NCI-H2227 (cell line): ENCODE measurements around the gene RBM23.
"Not testable (repeated sequence)": the region's sequence is repeated elsewhere in the genome, so short reads cannot be mapped to it uniquely, and the experiment has no call there.

Experiments
- DNase-seq: peaks from one replicate; lab custom pipeline; 2025; ENCODE audit not compliant: unreplicated experiment; lab: John Stamatoyannopoulos, UW

RBM23 gene

DNA sequence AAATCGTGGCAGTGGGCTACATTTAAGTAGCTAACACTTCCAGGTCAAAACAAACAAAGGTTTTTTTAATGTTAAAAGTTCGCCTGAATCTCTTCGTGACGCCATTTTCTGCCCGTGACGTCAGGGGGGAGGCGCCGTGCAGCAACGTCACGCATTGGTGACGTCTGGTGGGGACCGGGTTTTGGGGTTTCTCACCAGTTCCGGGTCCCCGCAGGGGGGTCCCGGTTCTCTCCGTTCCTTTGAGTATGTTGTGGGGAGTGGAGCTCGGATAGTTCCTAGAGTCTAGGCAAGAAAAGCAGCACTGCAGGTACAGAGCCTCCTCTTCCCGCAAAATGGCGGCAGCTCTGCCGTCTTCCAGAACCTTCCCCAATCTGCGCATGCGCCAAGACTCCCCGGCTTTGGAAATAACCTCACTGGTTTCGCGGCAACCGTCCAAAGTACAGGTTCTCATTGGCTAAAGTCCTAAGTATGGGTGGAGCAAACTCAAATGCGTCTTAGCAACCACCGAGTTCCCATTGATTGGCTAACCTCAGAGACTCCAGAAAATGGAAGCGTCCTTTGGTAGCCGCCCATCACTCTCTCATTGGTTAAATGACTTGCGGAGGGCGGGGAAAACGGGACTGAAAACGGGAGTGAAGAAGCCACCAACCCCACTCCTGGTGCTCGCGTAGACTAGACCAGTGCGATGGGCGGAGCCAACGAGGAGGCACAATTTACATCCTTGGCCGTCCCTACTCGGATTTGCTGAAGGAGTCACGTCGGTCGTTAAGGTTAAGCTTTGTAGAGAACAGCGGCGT lies at the start of gene RBM23:
Gene RBM23, minus strand, starts transcription at position 346 of the 797 bp plus-strand sequence.
- DNase-seq: peak; percentile 99

GRCh38 chr14:22966783-22967269 lies 47.9 kb upstream of the RBM23 start:
- no peak for DNase-seq

DNA sequence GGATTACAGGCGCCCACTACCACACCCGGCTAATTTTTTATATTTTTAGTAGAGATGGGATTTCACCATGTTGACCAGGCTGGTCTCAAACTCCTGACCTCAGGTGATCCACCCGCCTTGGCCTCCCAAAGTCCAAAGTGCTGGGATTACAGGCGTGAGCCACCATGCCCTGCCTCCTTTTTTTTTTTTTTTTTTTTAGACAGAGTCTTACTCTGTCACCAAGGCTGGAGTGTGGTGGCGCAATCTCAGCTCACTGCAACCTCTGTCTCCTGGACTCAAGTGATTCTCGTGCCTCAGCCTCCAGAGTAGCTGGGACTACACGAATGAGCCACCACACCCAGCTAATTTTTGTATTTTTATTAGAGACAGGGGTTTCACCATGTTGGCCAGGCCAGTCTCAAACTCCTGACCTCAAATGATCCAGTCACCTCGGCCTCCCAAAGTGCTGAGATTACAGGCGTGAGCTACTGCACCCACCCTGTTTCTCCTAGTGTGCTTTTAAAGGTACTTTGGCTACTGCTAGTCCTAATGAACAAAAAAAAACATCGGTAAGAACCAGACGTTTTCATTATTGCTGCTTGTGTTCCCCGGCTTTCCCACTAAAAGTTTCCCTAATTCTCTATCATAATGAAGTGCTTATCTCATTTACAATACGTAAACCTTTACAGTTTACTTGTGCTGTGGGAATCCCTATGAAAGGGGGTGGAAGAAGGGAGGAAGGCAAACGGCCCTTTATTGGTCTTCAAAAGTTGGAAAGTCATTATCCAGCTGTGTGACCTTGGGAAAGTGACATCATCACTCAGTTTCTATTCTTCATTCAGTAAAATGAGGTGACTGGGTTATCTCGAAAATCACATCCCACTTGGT lies 47.2 kb upstream of the RBM23 start:
- DNase-seq: not testable (repeated sequence)

GRCh38 chr14:22962061-22962676 lies 43.2 kb upstream of the RBM23 start:
- DNase-seq: no peak

GRCh38 chr14:22955702-22956569 lies 37.0 kb upstream of the RBM23 start:
- no peak for DNase-seq

GRCh38 chr14:22952418-22952817 lies 33.5 kb upstream of the RBM23 start:
- no peak for DNase-seq

GRCh38 chr14:22951795-22952194 lies 32.8 kb upstream of the RBM23 start:
- DNase-seq: not testable (repeated sequence)

DNA sequence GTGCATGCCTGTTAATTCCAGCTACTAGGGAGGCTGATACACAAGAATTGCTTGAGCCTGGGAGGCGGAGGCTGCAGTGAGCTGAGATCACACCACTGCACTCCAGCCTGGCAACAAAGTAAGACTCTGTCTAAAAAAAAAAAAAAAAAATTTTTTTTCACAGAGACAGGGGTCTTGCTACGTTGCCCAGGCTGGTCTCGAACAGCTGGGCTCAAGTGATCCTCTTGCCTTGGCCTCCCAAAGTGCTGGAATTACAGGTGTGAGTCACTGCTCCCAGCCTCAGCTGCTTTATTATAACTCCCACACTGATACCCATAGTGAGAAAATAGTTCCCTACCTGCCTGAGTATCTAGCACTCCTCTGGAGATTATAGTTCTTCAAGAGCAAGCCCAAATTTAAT lies 26.7 kb upstream of the RBM23 start:
- no peak for DNase-seq

DNA sequence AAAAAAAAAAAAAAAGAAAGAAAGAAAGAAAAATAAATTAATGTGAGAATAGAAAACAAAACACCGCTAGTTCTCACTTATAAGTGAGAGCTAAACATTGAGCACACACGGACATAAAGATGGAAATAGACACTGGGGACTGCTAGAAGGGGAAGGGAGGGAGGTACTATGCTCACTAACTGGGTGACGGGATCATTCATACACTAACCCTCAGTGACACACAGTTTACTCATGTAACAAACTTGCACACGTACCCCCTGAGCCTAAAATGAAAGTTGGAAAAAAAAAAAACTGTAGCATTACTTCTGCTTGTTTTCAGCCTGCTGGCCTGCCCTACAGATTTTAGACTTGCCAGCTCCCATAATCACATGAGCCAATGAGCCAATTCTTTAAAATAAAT lies 20.7 kb upstream of the RBM23 start:
- no peak for DNase-seq

GRCh38 chr14:22935156-22935555 lies 16.2 kb upstream of the RBM23 start:
- no peak for DNase-seq

DNA sequence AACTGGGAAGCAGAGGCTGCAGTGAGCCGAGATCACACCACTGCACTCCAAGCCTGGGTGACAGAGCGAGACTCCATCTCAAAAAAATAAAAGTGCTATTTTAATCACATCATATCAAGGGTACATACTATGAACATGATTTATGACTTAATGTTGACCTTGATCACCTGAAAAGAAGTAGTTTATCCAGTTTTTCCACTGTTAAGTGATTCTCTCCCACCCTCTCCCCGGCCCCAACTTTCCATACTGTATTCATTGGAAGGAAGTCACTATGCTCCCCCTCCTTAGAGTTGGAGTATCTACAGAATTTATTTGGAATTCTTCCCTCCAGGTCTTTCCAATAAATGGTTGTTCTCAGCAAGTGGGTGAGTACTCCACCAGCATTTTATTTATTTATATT lies 13.2 kb upstream of the RBM23 start:
- DNase-seq: no peak

DNA sequence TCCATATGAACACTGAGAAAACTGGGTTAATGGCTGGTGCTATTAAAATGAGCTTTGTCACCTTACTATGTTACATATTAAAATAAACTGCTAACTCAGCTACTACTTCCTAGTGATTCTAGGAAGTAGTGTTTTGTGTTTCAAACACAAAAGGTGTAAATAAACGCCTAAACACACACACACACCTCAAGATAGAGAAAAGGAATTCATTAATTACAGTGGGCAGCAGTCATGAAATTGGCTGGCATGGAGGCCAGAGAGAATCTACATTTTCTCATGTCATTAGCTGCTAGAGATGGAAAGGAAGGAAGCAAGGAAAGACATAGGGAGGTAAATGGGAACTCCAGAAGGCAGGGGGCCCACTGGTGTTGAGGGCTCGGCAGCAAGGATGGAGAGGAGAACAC lies 11.0 kb upstream of the RBM23 start:
- no peak for DNase-seq

- peak; percentile 99 for DNase-seq
Measured at GRCh38 chr14:22929104-22929960, 10.4 kb upstream of the RBM23 start, which contains the start of gene PRMT5. Gene PRMT5 (minus strand): TSS chr14:22929376. CDS start chr14:22929361, 15 bp downstream.

DNA sequence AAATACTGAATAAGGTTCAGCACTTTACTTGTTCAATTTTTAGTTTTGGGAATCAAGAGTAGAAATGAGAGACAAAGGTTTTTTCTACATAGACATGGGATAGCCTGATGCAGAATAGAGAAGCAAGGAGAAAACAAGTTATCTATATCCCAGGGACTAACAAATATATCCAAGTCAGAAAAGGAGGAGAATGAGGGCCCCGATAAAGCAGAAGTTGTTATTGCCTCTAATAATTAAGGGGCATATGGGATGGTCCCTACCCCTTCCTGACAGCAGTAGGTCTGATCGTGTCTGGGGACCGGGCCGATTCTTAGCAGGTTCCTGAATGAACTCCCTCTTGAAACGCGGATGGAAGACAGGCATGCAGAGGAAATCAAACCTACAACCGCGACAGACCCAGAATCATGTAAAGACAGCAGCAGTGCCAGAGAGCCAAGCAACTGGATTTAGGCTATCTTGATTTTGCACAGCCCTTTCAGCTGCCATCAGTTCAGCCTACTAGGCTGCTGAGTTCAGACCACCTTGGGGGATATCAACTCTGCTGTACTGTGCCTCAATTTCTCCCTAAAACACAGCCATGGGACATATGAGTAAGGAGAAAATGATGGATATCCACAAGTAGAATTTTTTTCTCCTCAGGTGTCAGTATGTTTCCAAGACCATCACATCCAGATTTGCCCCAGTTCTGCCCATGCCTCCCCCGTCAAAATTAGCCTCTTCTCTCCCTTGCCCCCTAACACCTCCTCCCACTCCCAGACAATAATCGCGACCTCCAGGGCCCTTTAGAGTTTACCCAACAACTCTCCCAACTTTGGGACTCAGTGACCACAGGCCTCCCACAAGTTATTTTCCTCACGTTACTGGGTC lies 9.5 kb upstream of the RBM23 start:
- no peak for DNase-seq

DNA sequence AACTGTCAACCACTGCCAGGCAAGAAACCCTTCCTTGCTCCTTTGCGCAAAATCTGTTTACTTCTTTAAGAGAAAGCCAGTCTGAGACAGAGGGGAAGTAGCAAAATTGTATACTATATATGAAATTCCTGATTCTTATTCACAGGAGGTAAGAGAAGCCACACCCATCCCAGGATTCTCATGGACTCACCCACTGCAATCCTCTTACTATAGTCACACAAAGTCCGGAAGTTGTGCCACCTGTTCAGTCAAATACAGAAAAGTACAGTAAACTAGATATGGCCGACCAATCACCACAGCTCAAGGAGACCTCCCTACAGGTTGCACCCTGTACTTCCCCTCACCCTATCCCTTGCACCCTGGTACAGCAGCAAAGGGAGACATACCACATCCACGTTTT lies 7.4 kb upstream of the RBM23 start:
- no peak for DNase-seq

GRCh38 chr14:22925513-22925912 lies 6.6 kb upstream of the RBM23 start:
- no peak for DNase-seq

- no peak for DNase-seq
Measured at GRCh38 chr14:22923746-22924145, 4.8 kb upstream of the RBM23 start.

- no peak for DNase-seq
Measured at GRCh38 chr14:22922294-22922693, 3.3 kb upstream of the RBM23 start.

GRCh38 chr14:22920697-22921096 lies 1.7 kb upstream of the RBM23 start:
- no peak for DNase-seq
